ENCODE measurements around the gene RNU1-2. TPM values are rescaled to one million over a fixed set of nuclear protein-coding genes. Genes with fewer than 3 reads are reported as not detected.

Gene RNU1-2
- polyA plus RNA-seq, 1 donor from 2014 or later: not detected

- peak overlapping the region; percentile 52 for H3K9ac ChIP-seq (ENCODE audit: low read length)
- TF ChIP-seq EZH2 (IDR thresholded peaks at IDR 0.05; ENCODE audit: borderline replicate concordance, insufficient read depth, low read length, poor library complexity, severe bottlenecking) (no peak), EP300 (conservative IDR thresholded peaks at IDR 0.05; ENCODE audit: poor library complexity, severe bottlenecking) (no peak), SMC3 (conservative IDR thresholded peaks at IDR 0.05; ENCODE audit: poor library complexity) (no peak), TAF1 (IDR thresholded peaks at IDR 0.05; ENCODE audit: low read depth) (no peak), RAD21 (conservative IDR thresholded peaks at IDR 0.05) (no peak), MXI1 (conservative IDR thresholded peaks at IDR 0.05; ENCODE audit: poor library complexity, severe bottlenecking) (no peak), CTCF (IDR thresholded peaks at IDR 0.05; ENCODE audit: poor library complexity, severe bottlenecking) (no peak), POLR2AphosphoS5 (IDR thresholded peaks at IDR 0.05) (no peak), REST (IDR thresholded peaks at IDR 0.05; ENCODE audit: borderline replicate concordance) (no peak)
- peak overlapping the region; percentile 80 for H3K27ac ChIP-seq (ENCODE audit: low read length)
These were observed 30.1 kb downstream of the RNU1-2 start for GRCh38 chr1:16925635-16926490.

GRCh38 chr1:16926491-16927073 lies 30.8 kb downstream of the RNU1-2 start:
- Histone ChIP-seq H3K27me3 (ENCODE audit: insufficient read depth, low read depth, low read length) (no peaks in the 10 kb centered on the region), H3K9ac (ENCODE audit: low read length) (peak overlapping the region; percentile 59), H4K20me1 (ENCODE audit: insufficient read depth) (no peaks in the 10 kb centered on the region), H3K4me3 (ENCODE audit: low read length) (peak overlapping the region; percentile 45), H3F3A (ENCODE audit: insufficient read depth, low read length, poor library complexity, severe bottlenecking) (no peaks in the 10 kb centered on the region), H3K27ac (ENCODE audit: low read length) (peak overlapping the region; percentile 80), H2AFZ (ENCODE audit: low read depth, low read length) (no peak overlapping the region), H3K9me2 (ENCODE audit: insufficient read depth, low read length) (no peaks in the 10 kb centered on the region), H3K4me2 (ENCODE audit: low read length) (peak overlapping the region; percentile 55), H3K9me3 (ENCODE audit: low read length) (no peaks in the 10 kb centered on the region), H3K79me2 (replicated peaks; ENCODE audit: insufficient read depth, low read length) (peaks cover 13% of the 10 kb centered on the region), H3K36me3 (ENCODE audit: insufficient read depth, low read length) (no peaks in the 10 kb centered on the region)
- no peak for TF ChIP-seq CTCF (IDR thresholded peaks at IDR 0.05; ENCODE audit: poor library complexity, severe bottlenecking)
- TF ChIP-seq RAD21 (conservative IDR thresholded peaks at IDR 0.05): no peak
- no peak for TF ChIP-seq SMC3 (conservative IDR thresholded peaks at IDR 0.05; ENCODE audit: poor library complexity)
- peak; percentile 5 for TF ChIP-seq POLR2AphosphoS5 (IDR thresholded peaks at IDR 0.05)
- no peak for TF ChIP-seq EZH2 (IDR thresholded peaks at IDR 0.05; ENCODE audit: borderline replicate concordance, insufficient read depth, low read length, poor library complexity, severe bottlenecking)
- TF ChIP-seq REST (IDR thresholded peaks at IDR 0.05; ENCODE audit: borderline replicate concordance): no peak
- TF ChIP-seq TAF1 (IDR thresholded peaks at IDR 0.05; ENCODE audit: low read depth): no peak
- peak; percentile 17 for TF ChIP-seq EP300 (conservative IDR thresholded peaks at IDR 0.05; ENCODE audit: poor library complexity, severe bottlenecking)
- TF ChIP-seq MXI1 (conservative IDR thresholded peaks at IDR 0.05; ENCODE audit: poor library complexity, severe bottlenecking): peak; percentile 42

More at GRCh38 chr1:16925635-16926490, 30.1 kb downstream of the RNU1-2 start:
- H4K20me1 ChIP-seq (ENCODE audit: insufficient read depth): no peaks in the 10 kb centered on the region
- peak overlapping the region; percentile 45 for H3K4me3 ChIP-seq (ENCODE audit: low read length)
- no peak overlapping the region for H2AFZ ChIP-seq (ENCODE audit: low read depth, low read length)
- H3K27me3 ChIP-seq (ENCODE audit: insufficient read depth, low read depth, low read length): no peaks in the 10 kb centered on the region
- peak overlapping the region; percentile 55 for H3K4me2 ChIP-seq (ENCODE audit: low read length)
- H3K9me2 ChIP-seq (ENCODE audit: insufficient read depth, low read length): no peaks in the 10 kb centered on the region
- H3F3A ChIP-seq (ENCODE audit: insufficient read depth, low read length, poor library complexity, severe bottlenecking): no peaks in the 10 kb centered on the region
- no peaks in the 10 kb centered on the region for H3K36me3 ChIP-seq (ENCODE audit: insufficient read depth, low read length)
- peaks cover 16% of the 10 kb centered on the region for H3K79me2 ChIP-seq (replicated peaks; ENCODE audit: insufficient read depth, low read length)
- H3K9me3 ChIP-seq (ENCODE audit: low read length): no peaks in the 10 kb centered on the region
